ENCODE measurements around the gene TET3.
"Not testable (repeated sequence)": the region's sequence is repeated elsewhere in the genome, so short reads cannot be mapped to it uniquely, and the experiment has no call there.

TET3 gene

GRCh38 chr2:73984203-73984921 is at the start of gene TET3:
TET3 (plus strand) TSS chr2:73984910; CDS start chr2:73986404, 1,494 bp downstream.
- DNase-seq = no peak

DNA sequence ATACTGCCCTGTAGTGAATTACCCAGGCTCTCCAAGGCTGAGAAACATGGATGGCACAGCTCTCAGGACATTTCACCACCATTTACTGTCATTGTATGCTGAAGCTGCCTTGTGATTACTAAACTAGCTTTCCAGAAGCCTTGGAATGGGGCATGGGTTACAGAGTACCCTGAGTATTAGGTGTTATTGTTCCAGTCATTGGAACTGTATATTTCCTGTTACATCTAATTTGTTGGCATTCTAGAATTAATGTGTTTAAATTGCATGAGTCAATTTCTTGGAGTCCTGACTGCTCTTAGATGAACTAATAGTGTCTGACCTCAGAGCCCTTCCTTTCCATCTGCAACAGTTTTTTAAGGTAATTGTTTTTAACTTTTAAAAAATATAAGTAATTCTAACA is 49.1 kb upstream of the TET3 start:
- DNase-seq = no peak

DNA sequence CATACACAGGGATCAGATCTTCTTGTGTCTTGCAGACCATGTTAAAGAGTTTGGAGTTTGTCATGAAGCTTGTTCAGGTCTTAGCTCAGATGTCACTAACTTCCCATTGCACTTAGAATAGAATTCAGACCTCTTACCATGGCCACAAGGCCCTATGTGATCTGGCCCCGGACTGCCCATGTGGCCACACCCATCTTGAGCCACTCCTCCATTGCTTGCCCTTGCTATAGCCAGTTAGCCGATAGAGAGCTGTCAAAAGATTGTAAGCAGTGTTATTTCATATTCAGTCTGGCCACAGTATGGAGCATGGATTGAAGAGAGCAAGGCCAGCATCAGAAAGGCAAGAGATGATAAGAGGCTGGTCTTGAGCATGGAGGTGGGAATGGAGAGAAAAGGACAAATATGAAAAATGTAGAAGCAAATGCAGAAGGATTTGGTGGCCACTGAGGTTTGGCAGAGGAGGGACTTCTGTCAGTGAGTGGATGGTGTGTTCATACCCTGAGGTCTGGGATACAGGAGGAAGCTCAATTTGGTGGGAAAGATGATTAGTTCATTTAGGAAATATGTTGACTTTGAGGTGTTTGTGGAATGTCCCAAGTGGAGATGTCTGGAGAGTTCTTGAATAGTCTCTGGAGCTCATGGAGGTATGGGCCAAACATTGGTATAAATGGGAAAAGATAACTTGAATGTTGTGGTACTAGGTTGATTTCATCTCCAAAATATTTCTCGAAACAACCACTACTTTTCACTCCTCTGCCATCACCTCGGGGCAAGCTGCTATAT is 47.4 kb upstream of the TET3 start:
- DNase-seq = no peak

GRCh38 chr2:73937899-73938298 is 46.8 kb upstream of the TET3 start:
- no peak for DNase-seq

DNA sequence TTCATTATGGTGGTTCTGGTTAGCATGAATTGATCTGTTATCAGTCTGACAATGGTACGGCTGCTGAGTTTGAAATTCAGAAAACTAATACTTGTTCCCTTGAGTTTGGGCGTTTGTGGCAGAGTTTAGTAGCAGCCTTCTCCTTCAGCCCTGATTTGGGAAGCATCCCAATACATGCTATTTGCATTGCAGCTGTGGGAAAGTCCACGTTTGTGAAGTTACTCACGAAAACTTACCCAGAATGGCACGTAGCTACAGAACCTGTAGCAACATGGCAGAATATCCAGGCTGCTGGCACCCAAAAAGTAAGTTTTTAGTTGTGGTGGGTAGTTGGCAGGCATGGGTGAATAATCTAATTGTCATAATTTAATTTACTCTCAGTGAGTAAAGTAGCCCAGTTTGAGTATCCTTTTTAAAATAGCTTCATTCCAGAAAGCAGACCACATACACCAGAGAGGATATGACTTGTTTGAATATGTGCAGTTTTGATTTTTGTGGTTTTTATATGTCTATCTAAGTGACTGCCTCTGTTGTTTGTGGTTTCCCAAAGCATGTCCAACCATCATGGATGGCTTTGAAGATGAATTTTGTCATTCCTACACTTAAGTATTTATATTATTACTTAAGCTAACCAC is 45.9 kb upstream of the TET3 start:
- no peak for DNase-seq

DNA sequence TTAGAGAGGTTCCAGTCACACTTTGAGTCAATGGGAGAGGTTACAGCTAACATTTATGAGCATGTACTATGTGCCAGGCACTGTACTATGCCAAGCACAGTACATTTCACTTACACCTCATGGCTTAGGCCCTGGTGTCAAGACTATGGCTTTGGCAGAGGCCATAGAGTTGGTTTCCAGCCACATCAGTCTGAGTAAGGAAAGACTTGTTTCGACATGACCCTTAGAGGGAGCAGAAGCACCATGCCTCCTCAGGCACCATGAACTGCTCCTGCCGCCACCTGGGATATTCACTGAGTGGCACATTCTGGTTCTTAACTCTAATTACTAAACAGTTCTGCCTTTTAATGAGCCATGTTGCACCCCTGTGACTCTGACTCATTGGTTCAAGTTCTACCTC is 45.3 kb upstream of the TET3 start:
- no peak for DNase-seq

GRCh38 chr2:73940066-73940465 is 44.6 kb upstream of the TET3 start:
- DNase-seq = not testable (repeated sequence)

- DNase-seq = no peak
Observed at GRCh38 chr2:73942664-73943063, 42.0 kb upstream of the TET3 start.

- DNase-seq = no peak
Observed at GRCh38 chr2:73944714-73945113, 40.0 kb upstream of the TET3 start.

- no peak for DNase-seq
Observed at GRCh38 chr2:73946215-73946614, 38.5 kb upstream of the TET3 start.

DNA sequence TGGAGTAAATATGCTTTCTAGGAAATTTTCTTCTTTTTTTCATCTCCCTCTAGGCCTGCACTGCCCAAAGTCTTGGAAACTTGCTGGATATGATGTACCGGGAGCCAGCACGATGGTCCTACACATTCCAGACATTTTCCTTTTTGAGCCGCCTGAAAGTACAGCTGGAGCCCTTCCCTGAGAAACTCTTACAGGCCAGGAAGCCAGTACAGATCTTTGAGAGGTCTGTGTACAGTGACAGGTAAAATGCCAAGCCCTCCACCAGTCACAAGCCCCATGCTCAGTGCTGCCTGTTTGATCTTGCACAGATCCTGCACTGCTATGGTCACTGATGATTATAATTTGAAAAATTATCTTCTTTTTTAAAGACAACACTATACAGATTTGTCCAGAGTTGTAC is 38.0 kb upstream of the TET3 start:
- no peak for DNase-seq

DNA sequence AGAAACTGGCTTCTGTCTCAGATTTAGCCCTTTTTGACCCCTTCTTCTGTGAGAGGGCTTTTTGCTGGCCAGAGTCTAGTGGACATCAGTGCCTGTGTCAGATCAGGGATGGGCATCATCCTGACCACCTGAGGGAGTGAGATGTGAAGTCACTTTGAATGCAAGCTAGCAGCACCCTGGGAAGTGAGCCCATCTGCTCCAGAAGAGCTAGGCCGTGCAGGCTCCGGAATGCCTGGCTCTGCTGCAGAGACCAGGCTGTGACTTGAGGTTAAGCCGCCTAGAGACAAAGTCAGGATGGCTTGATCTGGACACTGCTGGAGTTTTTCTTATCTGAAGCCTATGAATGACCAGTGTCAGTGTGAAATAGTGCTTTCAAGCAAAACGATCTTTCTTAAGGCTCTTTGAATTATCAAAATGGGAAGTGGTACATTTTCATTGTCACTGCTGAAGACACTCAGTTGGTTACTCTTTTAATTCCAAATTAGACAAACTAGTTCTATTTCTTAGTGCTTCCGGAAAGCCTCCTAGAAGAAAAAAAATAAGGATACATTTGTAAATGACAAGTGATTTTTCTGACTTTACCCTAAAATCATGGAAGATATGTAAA is 37.2 kb upstream of the TET3 start:
- DNase-seq = no peak

GRCh38 chr2:73949802-73950201 is 34.9 kb upstream of the TET3 start:
- no peak for DNase-seq

DNA sequence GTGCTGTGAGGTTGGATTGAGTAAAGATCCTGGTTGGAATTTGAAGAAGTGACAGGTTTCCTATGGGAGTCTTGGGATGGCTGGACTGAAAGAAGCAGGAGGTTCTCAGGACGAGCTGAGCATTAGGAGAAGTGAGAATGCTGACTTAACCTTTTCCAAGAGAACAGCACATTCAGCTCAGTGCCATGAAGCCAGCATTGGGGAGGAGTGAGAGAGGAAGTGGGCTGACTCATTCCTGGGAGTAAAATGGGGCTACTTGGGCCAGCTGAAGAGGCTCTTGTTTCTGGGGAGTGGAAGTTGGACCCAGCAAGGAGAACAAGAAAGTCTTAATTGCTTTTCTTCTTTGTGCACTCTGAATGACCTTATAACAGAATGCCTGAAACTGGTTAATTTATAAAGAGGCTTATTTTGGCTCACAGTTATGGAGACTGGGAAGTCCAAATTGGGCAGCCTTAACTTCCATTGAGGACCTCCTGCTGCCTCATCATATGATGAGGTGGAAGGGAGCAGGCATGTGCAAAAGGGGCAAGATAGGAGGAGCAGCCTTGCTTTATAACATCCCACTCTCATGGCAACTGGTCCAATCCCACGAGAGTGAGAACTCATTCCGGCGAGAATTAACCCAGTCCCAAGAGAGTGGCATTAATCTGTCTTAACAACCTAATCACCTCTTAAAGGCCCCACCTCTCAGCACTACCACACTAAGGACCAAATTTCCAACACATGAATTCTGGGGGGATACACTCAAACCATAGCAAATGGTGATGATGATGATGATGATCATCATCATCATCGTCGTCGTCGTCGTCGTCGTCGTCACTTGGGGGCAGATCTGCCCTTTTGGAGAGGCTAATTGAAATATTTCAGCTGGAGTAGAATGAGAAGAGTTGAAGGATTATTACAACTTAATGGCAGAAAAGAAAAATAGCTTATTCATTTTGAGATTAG is 31.9 kb upstream of the TET3 start:
- no peak for DNase-seq

DNA sequence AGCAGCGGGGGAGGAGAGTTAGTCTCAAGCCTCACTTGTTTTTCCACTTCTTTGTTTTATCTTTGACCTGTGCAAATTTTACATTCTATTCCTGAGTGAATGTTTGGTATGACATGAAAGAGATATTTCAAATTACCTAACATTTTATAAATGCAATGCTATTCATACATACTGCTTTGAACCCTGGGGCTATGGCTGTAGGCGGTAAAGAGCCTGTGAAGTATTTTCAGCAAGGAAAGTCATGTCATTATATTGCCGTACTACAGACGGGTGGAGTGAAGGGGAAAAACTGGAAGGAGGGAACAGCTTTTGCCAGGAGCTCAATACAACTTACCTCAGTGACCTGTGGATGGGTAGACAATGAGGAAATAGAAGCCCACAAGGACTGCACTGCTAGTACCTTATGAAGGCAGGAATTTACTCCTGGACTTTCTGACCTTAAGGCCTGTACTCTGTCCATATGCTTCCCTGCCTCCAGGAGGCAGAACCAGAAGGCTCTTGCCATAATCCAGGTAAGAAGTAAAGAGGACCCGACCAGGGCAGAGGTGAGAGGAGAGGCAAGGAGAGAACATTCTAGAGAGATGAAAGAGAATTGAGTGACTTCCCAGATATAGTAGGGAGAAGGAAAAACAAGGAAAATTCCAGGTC is 28.4 kb upstream of the TET3 start:
- no peak for DNase-seq

DNA sequence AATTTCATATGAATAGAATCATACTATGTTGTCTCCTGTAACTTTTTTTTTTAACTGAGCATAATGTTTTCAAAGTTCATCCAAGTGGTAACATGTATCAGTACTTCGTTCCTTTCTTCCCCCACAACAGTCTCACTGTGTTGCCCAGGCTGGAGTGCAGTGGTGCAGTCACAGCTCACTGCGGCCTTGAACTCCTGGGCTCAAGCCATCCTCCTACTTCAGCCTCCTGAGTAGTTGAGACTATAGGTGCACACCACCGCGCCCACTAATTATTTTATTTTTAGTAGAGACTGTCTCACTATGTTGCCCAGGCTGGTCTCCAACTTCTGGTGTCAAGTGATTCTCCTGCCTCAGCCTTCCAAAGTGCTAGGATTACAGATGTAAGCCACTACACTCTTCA is 23.4 kb upstream of the TET3 start:
- no peak for DNase-seq

- no peak for DNase-seq
Observed at GRCh38 chr2:73961823-73962615, 22.7 kb upstream of the TET3 start.

- no peak for DNase-seq
Observed at GRCh38 chr2:73962798-73963197, 21.9 kb upstream of the TET3 start.

DNA sequence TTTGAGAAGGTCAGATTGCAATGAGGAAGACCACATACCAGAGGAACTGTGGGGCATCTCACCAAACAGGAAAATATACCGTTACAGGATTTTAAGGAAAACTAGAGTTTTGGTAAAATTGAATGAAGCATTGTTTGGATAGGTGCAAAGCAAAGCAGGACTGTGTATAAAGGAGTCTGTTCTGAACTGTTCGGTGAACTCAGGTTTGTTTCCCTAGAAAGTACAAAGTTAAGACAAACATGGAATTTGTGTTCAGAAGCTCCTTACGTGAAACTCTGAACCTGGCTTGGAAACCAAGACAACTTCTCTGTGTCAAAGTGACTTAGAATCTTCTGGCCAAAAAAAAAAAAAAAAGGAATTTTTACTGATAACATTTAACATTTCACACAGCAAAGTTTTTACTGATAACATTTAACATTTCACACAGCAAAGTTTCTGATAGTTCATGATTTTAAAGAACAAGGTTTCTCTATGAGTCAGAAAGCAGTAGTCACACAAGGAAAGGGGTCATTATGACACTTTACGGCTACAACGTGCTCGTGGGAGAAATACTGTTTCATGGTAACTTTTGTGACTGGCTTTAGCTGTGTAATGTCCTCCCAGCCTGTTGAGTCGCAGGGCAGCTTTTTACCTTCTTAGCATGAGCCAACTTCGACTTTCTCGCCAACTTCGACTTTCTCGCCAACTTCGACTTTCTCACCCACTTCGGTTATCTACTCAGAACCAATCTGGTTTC is 21.2 kb upstream of the TET3 start:
- no peak for DNase-seq

- no peak for DNase-seq
Observed at GRCh38 chr2:73964223-73964622, 20.5 kb upstream of the TET3 start.

Measured in NCI-H2171 treated with DMSO at 0.1 percent for 48 hours (cell line).